DMS114 treated with DMSO at 0.1 percent for 48 hours (cell line): Measurements from ENCODE around the gene BCKDK.
A peak's percentile ranks its signal among the peaks of the same experiment; 100 is the strongest.

Source experiments
- DNase-seq: peaks from one replicate; lab custom pipeline; 2025; ENCODE audit not compliant: unreplicated experiment; lab: John Stamatoyannopoulos, UW

The BCKDK gene

GRCh38 chr16:31108035-31108793 lies at the start of gene BCKDK:
BCKDK (plus strand) TSS chr16:31108386; CDS start chr16:31109224, 838 bp downstream.
- peak; percentile 67 for DNase-seq

GRCh38 chr16:31061126-31061812 lies 46.9 kb upstream of the BCKDK start:
- no peak for DNase-seq

GRCh38 chr16:31061813-31062440 lies 46.3 kb upstream of the BCKDK start:
- no peak for DNase-seq

- no peak for DNase-seq
Measured at GRCh38 chr16:31063495-31063842, 44.7 kb upstream of the BCKDK start.

GRCh38 chr16:31063843-31064611 lies 44.2 kb upstream of the BCKDK start:
- DNase-seq: no peak

- DNase-seq: no peak
Measured at GRCh38 chr16:31064882-31065461, 43.2 kb upstream of the BCKDK start.

- DNase-seq: no peak
Measured at GRCh38 chr16:31067342-31067741, 40.8 kb upstream of the BCKDK start.

GRCh38 chr16:31071861-31072260 lies 36.3 kb upstream of the BCKDK start:
- peak; percentile 13 for DNase-seq

GRCh38 chr16:31072540-31073141 lies 35.5 kb upstream of the BCKDK start:
- DNase-seq: no peak

GRCh38 chr16:31073142-31073969 lies 34.8 kb upstream of the BCKDK start:
- DNase-seq: peak; percentile 73

GRCh38 chr16:31073970-31074813 lies 34.0 kb upstream of the BCKDK start, which contains the start of the genes ZNF646 and ZNF668:
ZNF646 (plus strand) TSS chr16:31074422; CDS start chr16:31076325, 1,903 bp downstream.
ZNF668 (minus strand) TSS chr16:31074240; CDS start chr16:31064459, 9,781 bp downstream.
- peak; percentile 99 for DNase-seq

- no peak for DNase-seq
Measured at GRCh38 chr16:31074814-31075183, 33.4 kb upstream of the BCKDK start.

GRCh38 chr16:31076319-31076718 lies 31.9 kb upstream of the BCKDK start:
- DNase-seq: no peak

- DNase-seq: no peak
Measured at GRCh38 chr16:31077024-31077423, 31.2 kb upstream of the BCKDK start.

GRCh38 chr16:31077592-31078396 lies 30.4 kb upstream of the BCKDK start:
- DNase-seq: no peak

GRCh38 chr16:31078597-31079341 lies 29.4 kb upstream of the BCKDK start:
- DNase-seq: no peak

GRCh38 chr16:31079342-31079944 lies 28.7 kb upstream of the BCKDK start:
- no peak for DNase-seq
